Type B pancreatic cell (in vitro differentiated cells): Measurements from ENCODE around the gene RFESD. TPM values are rescaled to one million over a fixed set of nuclear protein-coding genes. Genes with fewer than 3 reads are reported as not detected.

Experiments used
- DNase-seq: peaks from one replicate; pipeline ENCODE4 v3.0.0; 2021; ENCODE audit warnings: mixed read lengths; ENCODE audit not compliant: unreplicated experiment; ENCODE audit errors: extremely low spot score
- H3K27ac Mint-ChIP-seq: 2 replicates; pipeline ENCODE4 v1.8.0; 2021; ENCODE audit warnings: mild to moderate bottlenecking, mixed read lengths
- H3K27me3 Mint-ChIP-seq: 2 replicates; pipeline ENCODE4 v1.8.0; 2021; ENCODE audit warnings: mixed read lengths
- H3K36me3 Mint-ChIP-seq: 2 replicates; pipeline ENCODE4 v1.8.0; 2021; ENCODE audit warnings: mixed read lengths
- H3K4me1 Mint-ChIP-seq: one replicate; pipeline ENCODE4 v1.8.0; 2021; ENCODE audit warnings: mixed read lengths; ENCODE audit not compliant: unreplicated experiment
- H3K4me3 Mint-ChIP-seq: 2 replicates; pipeline ENCODE4 v1.8.0; 2021; ENCODE audit warnings: mild to moderate bottlenecking, mixed read lengths
- H3K9me3 Mint-ChIP-seq: 2 replicates; pipeline ENCODE4 v1.8.0; 2021; ENCODE audit warnings: mixed read lengths
- total RNA-seq: library from RNA; stranded (reverse); gene quantifications from 2 replicates; pipeline ENCODE4 v1.2.1, GENCODE V29; 2021; ENCODE audit warnings: low replicate concordance
- TF ChIP-seq, protein P1 (sequence below): fragments of 200-600 bp; sonication (generic); conservative IDR thresholded peaks from 2 replicates; pipeline ENCODE4 v1.5.0; 2021; ENCODE audit warnings: antibody characterized with exemption, mild to moderate bottlenecking

Gene RFESD
- total RNA-seq, 1 donor from 2014 or later, result 2.5 TPM

DNA sequence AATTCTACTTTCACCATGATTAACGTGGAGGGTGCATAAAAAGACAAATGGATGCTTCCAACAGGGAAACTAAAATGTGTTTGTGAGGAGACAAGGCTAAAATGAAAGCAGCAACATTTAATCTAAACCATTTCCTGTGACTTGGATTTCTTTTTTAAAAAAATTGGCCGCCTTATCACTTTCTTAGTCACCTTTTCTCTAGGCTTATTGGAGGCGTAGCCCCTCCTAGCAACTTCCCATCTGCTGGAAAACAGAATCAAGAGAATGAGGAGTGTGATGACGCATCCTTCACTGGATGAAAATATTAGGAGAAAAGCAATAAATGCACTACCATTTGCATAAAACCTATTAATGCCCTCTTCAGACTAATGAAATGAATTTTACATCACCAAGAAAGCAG lies 27.5 kb upstream of the RFESD start:
- no peak for DNase-seq
- H3K9me3 Mint-ChIP-seq, result no peaks in the 10 kb centered on the region
- H3K4me1 Mint-ChIP-seq, result peaks cover 12% of the 10 kb centered on the region
- peaks cover 5% of the 10 kb centered on the region for H3K36me3 Mint-ChIP-seq
- TF ChIP-seq, protein P1, sequence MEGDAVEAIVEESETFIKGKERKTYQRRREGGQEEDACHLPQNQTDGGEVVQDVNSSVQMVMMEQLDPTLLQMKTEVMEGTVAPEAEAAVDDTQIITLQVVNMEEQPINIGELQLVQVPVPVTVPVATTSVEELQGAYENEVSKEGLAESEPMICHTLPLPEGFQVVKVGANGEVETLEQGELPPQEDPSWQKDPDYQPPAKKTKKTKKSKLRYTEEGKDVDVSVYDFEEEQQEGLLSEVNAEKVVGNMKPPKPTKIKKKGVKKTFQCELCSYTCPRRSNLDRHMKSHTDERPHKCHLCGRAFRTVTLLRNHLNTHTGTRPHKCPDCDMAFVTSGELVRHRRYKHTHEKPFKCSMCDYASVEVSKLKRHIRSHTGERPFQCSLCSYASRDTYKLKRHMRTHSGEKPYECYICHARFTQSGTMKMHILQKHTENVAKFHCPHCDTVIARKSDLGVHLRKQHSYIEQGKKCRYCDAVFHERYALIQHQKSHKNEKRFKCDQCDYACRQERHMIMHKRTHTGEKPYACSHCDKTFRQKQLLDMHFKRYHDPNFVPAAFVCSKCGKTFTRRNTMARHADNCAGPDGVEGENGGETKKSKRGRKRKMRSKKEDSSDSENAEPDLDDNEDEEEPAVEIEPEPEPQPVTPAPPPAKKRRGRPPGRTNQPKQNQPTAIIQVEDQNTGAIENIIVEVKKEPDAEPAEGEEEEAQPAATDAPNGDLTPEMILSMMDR, result no peak
- H3K27me3 Mint-ChIP-seq, result peaks cover 56% of the 10 kb centered on the region
- peak overlapping the region; percentile 64 for H3K27ac Mint-ChIP-seq
- H3K4me3 Mint-ChIP-seq, result peak overlapping the region; percentile 90

- Mint-ChIP-seq H3K9me3 (no peaks in the 10 kb centered on the region), H3K27ac (peak overlapping the region; percentile 8), H3K4me1 (peaks cover 12% of the 10 kb centered on the region), H3K27me3 (peaks cover 60% of the 10 kb centered on the region), H3K4me3 (peak overlapping the region; percentile 90), H3K36me3 (peaks cover 5% of the 10 kb centered on the region)
- TF ChIP-seq, protein P1, result no peak
- DNase-seq, result no peak
Measured at GRCh38 chr5:95619514-95620029, 27.0 kb upstream of the RFESD start.

DNA sequence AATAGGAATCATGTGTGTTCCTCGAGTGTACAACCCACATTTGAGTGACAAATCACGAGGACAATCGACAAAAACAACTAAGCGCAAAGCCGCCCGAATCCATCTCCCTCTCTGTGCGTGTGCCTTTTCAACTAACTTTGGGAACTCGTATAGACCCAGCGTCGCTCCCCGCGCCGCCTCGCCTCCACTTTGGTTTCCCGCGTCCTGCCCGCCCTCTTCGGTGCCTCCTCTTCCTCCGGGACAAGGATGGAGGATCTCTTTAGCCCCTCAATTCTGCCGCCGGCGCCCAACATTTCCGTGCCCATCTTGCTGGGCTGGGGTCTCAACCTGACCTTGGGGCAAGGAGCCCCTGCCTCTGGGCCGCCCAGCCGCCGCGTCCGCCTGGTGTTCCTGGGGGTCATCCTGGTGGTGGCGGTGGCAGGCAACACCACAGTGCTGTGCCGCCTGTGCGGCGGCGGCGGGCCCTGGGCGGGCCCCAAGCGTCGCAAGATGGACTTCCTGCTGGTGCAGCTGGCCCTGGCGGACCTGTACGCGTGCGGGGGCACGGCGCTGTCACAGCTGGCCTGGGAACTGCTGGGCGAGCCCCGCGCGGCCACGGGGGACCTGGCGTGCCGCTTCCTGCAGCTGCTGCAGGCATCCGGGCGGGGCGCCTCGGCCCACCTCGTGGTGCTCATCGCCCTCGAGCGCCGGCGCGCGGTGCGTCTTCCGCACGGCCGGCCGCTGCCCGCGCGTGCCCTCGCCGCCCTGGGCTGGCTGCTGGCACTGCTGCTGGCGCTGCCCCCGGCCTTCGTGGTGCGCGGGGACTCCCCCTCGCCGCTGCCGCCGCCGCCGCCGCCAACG lies 26.3 kb upstream of the RFESD start, which contains the start of gene GPR150:
TSS of gene GPR150 (plus strand) at position 58 of the 840 bp plus-strand sequence. CDS start at position 247, 189 bp downstream.
- peak; percentile 72 for DNase-seq
- TF ChIP-seq, protein P1, result peak; percentile 42
- peaks cover 5% of the 10 kb centered on the region for H3K36me3 Mint-ChIP-seq
- no peaks in the 10 kb centered on the region for H3K9me3 Mint-ChIP-seq
- peak within 1 kb of the TSS; percentile 64 for H3K27ac Mint-ChIP-seq
- peaks cover 12% of the 10 kb centered on the region for H3K4me1 Mint-ChIP-seq
- H3K4me3 Mint-ChIP-seq, result peak within 1 kb of the TSS; percentile 90
- peaks cover 65% of the 10 kb centered on the region for H3K27me3 Mint-ChIP-seq

DNA sequence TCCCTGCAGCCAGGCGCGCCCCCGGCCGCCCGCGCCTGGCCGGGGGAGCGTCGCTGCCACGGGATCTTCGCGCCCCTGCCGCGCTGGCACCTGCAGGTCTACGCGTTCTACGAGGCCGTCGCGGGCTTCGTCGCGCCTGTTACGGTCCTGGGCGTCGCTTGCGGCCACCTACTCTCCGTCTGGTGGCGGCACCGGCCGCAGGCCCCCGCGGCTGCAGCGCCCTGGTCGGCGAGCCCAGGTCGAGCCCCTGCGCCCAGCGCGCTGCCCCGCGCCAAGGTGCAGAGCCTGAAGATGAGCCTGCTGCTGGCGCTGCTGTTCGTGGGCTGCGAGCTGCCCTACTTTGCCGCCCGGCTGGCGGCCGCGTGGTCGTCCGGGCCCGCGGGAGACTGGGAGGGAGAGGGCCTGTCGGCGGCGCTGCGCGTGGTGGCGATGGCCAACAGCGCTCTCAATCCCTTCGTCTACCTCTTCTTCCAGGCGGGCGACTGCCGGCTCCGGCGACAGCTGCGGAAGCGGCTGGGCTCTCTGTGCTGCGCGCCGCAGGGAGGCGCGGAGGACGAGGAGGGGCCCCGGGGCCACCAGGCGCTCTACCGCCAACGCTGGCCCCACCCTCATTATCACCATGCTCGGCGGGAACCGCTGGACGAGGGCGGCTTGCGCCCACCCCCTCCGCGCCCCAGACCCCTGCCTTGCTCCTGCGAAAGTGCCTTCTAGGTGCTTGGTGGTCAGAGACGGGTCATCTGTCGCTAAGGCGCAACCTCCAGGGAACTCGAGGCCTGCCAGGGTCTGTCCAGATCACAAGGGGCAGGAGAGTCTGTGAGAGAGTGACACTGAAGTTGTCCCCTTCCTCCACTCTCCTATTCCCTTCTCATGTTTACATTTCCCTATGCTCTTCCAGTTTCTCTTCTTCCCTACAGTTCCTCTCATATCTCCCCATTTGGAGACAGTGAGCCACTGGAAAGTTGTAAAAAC lies 25.4 kb upstream of the RFESD start:
- peak overlapping the region; percentile 89 for H3K4me3 Mint-ChIP-seq
- DNase-seq, result peak; percentile 68
- peak overlapping the region; percentile 61 for H3K27ac Mint-ChIP-seq
- H3K4me1 Mint-ChIP-seq, result peaks cover 12% of the 10 kb centered on the region
- H3K36me3 Mint-ChIP-seq, result peaks cover 5% of the 10 kb centered on the region
- TF ChIP-seq, protein P1, result peak; percentile 25
- no peaks in the 10 kb centered on the region for H3K9me3 Mint-ChIP-seq
- H3K27me3 Mint-ChIP-seq, result peaks cover 72% of the 10 kb centered on the region
